DMS53 treated with DMSO at 0.1 percent for 48 hours (cell line): Measurements from ENCODE around the gene NOD1.

Experiments
- DNase-seq: peaks from one replicate; lab custom pipeline; 2025; ENCODE audit not compliant: unreplicated experiment; lab: John Stamatoyannopoulos, UW

Gene NOD1

DNA sequence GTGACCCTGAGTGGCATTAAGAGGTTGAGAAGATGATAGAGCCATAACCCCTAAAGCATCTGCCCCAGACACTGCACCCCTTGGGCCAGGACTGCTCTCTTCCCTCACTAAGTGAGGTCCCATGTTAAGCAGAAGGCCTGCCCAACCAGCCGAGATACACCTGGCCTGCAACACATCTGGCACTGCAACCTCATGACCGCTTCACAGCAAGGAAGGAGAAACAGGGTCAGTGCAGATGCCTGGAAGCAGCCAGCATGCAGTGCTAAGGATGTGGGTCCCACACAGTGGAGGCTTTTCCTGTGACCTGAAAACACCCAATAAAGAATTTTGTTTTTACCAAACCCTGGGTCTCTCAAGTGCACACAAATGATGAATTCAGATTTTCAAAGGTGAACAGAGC is 7.4 kb downstream of the NOD1 start:
- no peak for DNase-seq

DNA sequence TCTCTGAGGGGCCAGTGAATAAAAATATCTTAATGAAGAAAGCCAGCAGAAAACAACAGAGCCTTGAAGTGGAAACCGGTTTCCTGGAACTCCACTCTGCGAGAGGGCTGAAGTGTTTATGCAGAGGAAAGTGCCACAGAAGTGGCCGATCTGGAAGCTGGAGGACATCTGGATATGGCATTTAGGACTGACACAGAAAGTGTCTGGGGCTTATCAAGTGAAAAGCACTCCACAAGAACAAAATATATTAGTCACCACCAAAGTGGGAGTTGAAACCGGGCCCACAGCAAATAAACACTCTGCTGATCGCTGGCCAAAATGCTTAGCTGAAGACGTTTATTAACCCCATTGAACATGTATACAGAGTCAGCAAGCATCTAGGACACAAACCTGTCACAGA is 7.8 kb downstream of the NOD1 start:
- peak; percentile 97 for DNase-seq

GRCh38 chr7:30470163-30470770 is 8.3 kb downstream of the NOD1 start:
- peak; percentile 77 for DNase-seq

GRCh38 chr7:30469303-30469702 is 9.3 kb downstream of the NOD1 start:
- peak; percentile 24 for DNase-seq

DNA sequence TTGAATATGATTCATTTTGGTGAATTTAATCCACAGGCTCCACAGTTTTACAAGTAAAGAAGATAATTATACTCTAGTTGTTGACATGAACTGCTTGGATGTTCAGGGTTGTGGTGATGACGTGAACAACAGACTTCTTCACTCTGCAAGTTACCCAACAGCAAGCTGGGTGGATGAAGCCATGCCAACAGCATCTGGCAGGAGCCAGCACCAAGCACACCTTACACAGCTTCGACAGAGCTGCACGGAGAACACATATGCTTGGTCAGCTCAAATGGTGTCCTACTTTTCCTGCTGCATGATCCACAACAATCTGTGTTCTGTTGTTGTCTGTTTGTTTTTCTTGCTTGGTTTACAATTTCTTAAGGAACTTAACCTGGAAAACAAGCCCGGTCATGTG is 9.8 kb downstream of the NOD1 start:
- DNase-seq: no peak

GRCh38 chr7:30468041-30468440 is 10.5 kb downstream of the NOD1 start:
- DNase-seq: no peak

- DNase-seq: no peak
Measured at GRCh38 chr7:30467271-30467670, 11.3 kb downstream of the NOD1 start.

- no peak for DNase-seq
Measured at GRCh38 chr7:30466266-30466665, 12.3 kb downstream of the NOD1 start.

DNA sequence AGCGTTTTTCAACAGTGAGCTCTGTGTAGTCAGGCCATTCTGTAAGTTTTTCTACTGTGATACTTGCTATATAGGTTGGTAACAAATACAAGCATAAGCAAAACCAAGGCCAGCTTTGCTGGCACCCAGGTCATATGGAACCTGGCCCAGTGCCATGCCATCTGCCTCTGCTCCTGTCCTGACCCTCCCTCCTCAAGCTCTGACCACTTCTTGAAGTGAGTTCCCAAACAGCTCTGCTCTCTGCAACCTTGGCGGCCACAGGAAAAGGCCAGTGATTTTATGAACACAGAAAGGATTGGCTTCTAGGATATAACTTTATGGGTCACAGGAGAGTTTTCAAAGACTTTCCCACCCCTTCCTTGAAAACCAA is 12.8 kb downstream of the NOD1 start:
- no peak for DNase-seq

- DNase-seq: no peak
Measured at GRCh38 chr7:30465046-30465810, 13.4 kb downstream of the NOD1 start.

- DNase-seq: no peak
Measured at GRCh38 chr7:30464231-30464671, 14.3 kb downstream of the NOD1 start.

- no peak for DNase-seq
Measured at GRCh38 chr7:30463405-30464145, 15.0 kb downstream of the NOD1 start.

GRCh38 chr7:30462179-30462578 is 16.4 kb downstream of the NOD1 start:
- DNase-seq: no peak

- DNase-seq: no peak
Measured at GRCh38 chr7:30460246-30460633, 18.3 kb downstream of the NOD1 start.

- DNase-seq: no peak
Measured at GRCh38 chr7:30459591-30460245, 18.9 kb downstream of the NOD1 start.

- no peak for DNase-seq
Measured at GRCh38 chr7:30458311-30458710, 20.3 kb downstream of the NOD1 start.

DNA sequence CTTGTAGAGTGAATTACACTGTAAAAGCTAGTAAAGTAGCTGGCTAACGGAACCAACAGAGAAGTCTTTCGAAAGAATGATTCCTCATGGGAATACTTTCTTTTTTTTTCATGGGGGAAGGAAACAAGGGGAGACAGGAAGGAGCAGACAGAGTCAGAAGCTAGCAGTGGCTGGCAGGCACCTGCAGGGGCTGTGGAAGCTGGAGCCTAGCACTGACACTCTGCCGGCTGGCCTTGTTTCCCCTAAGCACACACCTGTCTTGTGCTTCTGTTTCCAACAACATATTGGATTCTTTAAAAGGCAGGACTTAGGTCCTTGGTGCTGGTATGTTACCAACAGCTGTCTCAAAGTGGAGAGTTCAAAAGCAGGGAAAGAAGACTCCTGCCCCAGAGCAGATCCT is 24.7 kb downstream of the NOD1 start:
- DNase-seq: no peak

DNA sequence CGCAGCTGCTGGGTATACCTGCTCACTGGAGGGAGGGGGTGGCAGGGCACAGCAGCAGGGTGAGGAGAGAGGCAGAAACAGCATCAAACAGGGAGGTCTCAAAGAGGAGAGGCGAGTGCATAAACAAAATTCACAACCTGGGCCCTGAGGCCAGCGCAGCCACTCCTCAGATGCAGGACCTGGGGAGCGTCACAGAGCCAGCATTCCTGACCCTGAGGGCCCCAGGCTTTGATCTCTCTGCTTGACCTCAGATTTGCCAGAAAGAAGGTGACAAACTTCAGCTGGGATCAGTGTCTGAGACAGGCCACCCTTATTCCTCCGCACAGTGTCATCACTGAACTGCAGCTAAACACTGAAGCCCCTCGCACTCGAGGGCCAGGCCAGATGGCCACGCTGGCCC is 25.6 kb downstream of the NOD1 start:
- no peak for DNase-seq

DNA sequence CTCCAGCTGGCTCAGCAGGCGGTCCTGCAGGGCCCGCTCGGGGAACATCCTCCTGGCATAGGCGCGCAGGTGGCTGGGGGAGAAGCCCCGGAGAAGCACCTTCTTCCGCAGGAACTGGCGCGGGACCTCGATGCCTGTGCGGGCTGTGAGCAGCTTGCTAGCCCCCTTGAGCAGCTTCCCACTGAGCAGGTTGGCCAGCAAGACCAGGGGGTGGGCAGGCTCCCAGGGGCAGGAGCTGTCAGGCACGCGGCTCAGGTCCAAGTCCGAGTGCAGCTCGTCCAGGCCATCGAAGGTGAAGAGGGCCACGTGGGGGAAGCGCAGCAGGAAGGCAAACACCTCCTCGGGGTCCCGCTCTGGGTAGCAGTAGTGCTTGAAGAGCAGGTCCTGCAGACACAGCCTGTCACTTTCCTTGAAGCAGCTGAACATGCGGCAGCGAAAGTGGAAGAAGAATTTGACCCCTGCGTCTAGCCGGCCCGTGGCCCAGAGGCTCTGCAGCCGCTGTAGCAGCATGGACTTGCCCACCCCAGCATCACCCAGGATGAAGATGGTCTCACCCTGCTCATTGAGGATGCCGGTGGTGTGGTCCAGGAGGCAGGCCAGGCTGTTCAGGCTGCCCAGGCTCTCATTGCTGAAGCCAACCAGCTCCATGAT is 26.2 kb downstream of the NOD1 start:
- no peak for DNase-seq

DNA sequence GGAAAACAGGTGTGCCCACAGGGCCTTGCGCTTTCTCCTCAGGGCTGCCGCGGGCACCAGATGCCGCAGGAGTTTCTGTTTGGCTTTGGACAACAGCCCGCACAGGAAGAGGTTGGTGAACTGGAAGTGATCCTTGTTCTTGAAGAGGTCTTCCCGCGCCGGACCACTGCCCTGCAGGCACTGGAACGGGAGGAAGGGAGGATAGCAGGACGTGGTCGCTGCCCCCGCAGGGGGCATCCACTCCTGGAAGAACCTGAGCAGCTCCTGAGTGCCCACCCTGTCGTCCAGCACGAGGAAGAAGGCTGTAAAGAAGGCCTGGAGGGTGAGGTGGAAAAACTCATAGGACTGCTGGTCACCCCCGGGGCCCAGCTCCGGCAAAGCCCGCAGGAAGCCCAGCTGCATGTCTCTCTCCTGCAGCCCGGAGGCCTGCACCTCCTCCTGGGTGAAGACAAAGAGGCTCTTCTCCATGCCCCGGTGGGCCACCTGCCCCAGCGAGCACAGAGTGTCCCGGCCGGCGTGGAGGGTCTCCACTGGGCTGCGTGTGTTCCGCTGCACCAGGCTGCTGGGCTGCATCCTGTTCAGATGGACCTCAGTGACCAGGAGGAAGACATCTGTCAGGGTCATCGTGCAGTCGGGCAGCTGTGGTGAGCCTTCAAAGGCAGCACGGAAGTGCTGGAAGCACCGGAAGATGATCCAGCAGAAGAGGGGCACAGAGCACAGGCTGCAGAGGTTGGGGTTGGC is 26.9 kb downstream of the NOD1 start:
- DNase-seq: no peak
